SW480 (cell line): ENCODE results near the gene GPR157.

Experiments
- DNase-seq: peaks from one replicate; pipeline ENCODE4 v3.0.0-alpha.2; 2016; ENCODE audit warnings: low spot score

GPR157 gene

GRCh38 chr1:9062021-9062471, 66.9 kb downstream of the GPR157 start:
- no peak for DNase-seq

- DNase-seq = no peak
Measured at GRCh38 chr1:9061252-9061960, 67.5 kb downstream of the GPR157 start.

GRCh38 chr1:9059891-9060744, 68.8 kb downstream of the GPR157 start:
- DNase-seq = no peak

GRCh38 chr1:9058465-9058864, 70.4 kb downstream of the GPR157 start:
- no peak for DNase-seq

- no peak for DNase-seq
Measured at GRCh38 chr1:9057851-9058250, 71.1 kb downstream of the GPR157 start.

- no peak for DNase-seq
Measured at GRCh38 chr1:9052272-9053049, 76.4 kb downstream of the GPR157 start.

- DNase-seq = no peak
Measured at GRCh38 chr1:9051379-9051778, 77.5 kb downstream of the GPR157 start.

- DNase-seq = no peak
Measured at GRCh38 chr1:9050803-9051202, 78.1 kb downstream of the GPR157 start.
